Cardiac muscle cell (in vitro differentiated cells and primary cell): Measurements from ENCODE around the gene KIAA0753. TPM values are rescaled to one million over a fixed set of nuclear protein-coding genes. Genes with fewer than 3 reads are reported as not detected.
"Not testable (repeated sequence)": the region's sequence is repeated elsewhere in the genome, so short reads cannot be mapped to it uniquely, and the experiment has no call there.

ENCODE experiments used
- DNase-seq, 2 donors: peaks; one replicate each; pipeline versions ENCODE4 v3.0.0 to v3.0.0-alpha.2; 2010 to 2017; ENCODE audit warnings: low read depth in 1 of 2, low spot score in 1 of 2
- H3K27ac ChIP-seq: fragments of 200-600 bp; sonication (generic); 2 replicates; pipeline ENCODE4 v1.5.1; 2016
- H3K27me3 ChIP-seq: fragments of 200-600 bp; sonication (generic); 2 replicates; pipeline ENCODE4 v1.6.0; 2016; ENCODE audit warnings: control low read depth
- H3K36me3 ChIP-seq: fragments of 200-600 bp; sonication (generic); 2 replicates; pipeline ENCODE4 v1.5.1; 2016; ENCODE audit warnings: control low read depth
- H3K4me1 ChIP-seq: fragments of 200-600 bp; sonication (generic); 2 replicates; pipeline ENCODE4 v1.8.1; 2017; ENCODE audit warnings: low read depth, mild to moderate bottlenecking, mixed run types
- H3K4me3 ChIP-seq: fragments of 200-600 bp; sonication (generic); 2 replicates; pipeline ENCODE4 v1.5.1; 2016; ENCODE audit warnings: mild to moderate bottlenecking
- H3K9me3 ChIP-seq: fragments of 200-600 bp; sonication (generic); 2 replicates; pipeline ENCODE4 v1.5.1; 2017; ENCODE audit warnings: low read depth, mild to moderate bottlenecking, control low read depth
- polyA plus RNA-seq: library from polyadenylated mRNA; unstranded; fragments of >200 nt; fragmentation: Nextera tagmentation; extraction: Ambion mirVana; gene quantifications from 2 replicates; pipeline ENCODE4 v1.2.1, GENCODE V29; 2016
- total RNA-seq: library from RNA; depleted of rRNA; stranded (reverse); fragments of >200 nt; gene quantifications from 2 replicates; pipeline ENCODE4 v1.2.3, GENCODE V29; 2016
- TF ChIP-seq, protein P1 (sequence below): IDR thresholded peaks from 2 replicates; pipeline ENCODE4 v1.5.1; 2012; ENCODE audit warnings: low read depth, mild to moderate bottlenecking, low read length

The KIAA0753 gene
- total and polyA plus RNA-seq, 2 experiments from 2014 or later: 9.2 to 13.5 TPM

GRCh38 chr17:6597727-6598126 is 42.8 kb downstream of the KIAA0753 start:
- no peaks in the 10 kb centered on the region for H3K27me3 ChIP-seq
- H3K4me3 ChIP-seq: no peak overlapping the region
- H3K27ac ChIP-seq: no peak overlapping the region
- no peak for DNase-seq
- H3K4me1 ChIP-seq: no peaks in the 10 kb centered on the region
- TF ChIP-seq, protein P1, sequence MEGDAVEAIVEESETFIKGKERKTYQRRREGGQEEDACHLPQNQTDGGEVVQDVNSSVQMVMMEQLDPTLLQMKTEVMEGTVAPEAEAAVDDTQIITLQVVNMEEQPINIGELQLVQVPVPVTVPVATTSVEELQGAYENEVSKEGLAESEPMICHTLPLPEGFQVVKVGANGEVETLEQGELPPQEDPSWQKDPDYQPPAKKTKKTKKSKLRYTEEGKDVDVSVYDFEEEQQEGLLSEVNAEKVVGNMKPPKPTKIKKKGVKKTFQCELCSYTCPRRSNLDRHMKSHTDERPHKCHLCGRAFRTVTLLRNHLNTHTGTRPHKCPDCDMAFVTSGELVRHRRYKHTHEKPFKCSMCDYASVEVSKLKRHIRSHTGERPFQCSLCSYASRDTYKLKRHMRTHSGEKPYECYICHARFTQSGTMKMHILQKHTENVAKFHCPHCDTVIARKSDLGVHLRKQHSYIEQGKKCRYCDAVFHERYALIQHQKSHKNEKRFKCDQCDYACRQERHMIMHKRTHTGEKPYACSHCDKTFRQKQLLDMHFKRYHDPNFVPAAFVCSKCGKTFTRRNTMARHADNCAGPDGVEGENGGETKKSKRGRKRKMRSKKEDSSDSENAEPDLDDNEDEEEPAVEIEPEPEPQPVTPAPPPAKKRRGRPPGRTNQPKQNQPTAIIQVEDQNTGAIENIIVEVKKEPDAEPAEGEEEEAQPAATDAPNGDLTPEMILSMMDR: no peak
- H3K9me3 ChIP-seq: no peaks in the 10 kb centered on the region
- H3K36me3 ChIP-seq: peaks cover 71% of the 10 kb centered on the region

GRCh38 chr17:6596941-6597340 is 43.6 kb downstream of the KIAA0753 start:
- Histone ChIP-seq H3K4me1 (no peaks in the 10 kb centered on the region), H3K4me3 (no peak overlapping the region), H3K9me3 (no peaks in the 10 kb centered on the region), H3K27me3 (no peaks in the 10 kb centered on the region), H3K27ac (no peak overlapping the region), H3K36me3 (peaks cover 79% of the 10 kb centered on the region)
- DNase-seq: no peak
- TF ChIP-seq, protein P1: no peak

DNA sequence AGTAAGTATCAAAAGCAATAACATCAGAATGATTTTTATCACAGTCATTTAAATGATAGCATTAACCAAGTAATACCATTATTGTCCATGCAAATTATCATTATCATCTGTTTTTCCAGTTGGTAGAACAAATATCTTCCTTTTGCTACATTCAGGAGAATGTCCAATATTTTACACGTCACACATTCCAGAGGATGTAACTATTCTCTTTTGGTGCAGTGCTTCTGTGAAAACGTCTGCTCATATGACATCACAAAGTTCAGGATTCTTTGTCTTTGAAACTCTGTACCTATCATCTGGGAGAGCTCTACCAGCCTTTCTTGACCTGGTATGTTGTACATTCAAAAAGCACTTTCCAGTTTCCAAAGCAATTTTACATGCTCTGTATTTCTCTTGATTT is 44.0 kb downstream of the KIAA0753 start:
- Histone ChIP-seq H3K27me3 (no peaks in the 10 kb centered on the region), H3K4me1 (no peaks in the 10 kb centered on the region), H3K4me3 (no peak overlapping the region), H3K27ac (no peak overlapping the region), H3K9me3 (no peaks in the 10 kb centered on the region), H3K36me3 (peaks cover 82% of the 10 kb centered on the region)
- no peak for DNase-seq
- TF ChIP-seq, protein P1: no peak

GRCh38 chr17:6596081-6596480 is 44.4 kb downstream of the KIAA0753 start:
- peaks cover 82% of the 10 kb centered on the region for H3K36me3 ChIP-seq
- no peaks in the 10 kb centered on the region for H3K9me3 ChIP-seq
- no peak overlapping the region for H3K4me3 ChIP-seq
- H3K27me3 ChIP-seq: no peaks in the 10 kb centered on the region
- TF ChIP-seq, protein P1: no peak
- H3K4me1 ChIP-seq: no peaks in the 10 kb centered on the region
- no peak overlapping the region for H3K27ac ChIP-seq
- no peak for DNase-seq

- not testable (repeated sequence) for H3K4me1 ChIP-seq, H3K9me3 ChIP-seq, H3K4me3 ChIP-seq, DNase-seq, H3K27me3 ChIP-seq, H3K27ac ChIP-seq
- peaks cover 83% of the 10 kb centered on the region for H3K36me3 ChIP-seq
These were observed 47.1 kb downstream of the KIAA0753 start for GRCh38 chr17:6593371-6593770.

DNA sequence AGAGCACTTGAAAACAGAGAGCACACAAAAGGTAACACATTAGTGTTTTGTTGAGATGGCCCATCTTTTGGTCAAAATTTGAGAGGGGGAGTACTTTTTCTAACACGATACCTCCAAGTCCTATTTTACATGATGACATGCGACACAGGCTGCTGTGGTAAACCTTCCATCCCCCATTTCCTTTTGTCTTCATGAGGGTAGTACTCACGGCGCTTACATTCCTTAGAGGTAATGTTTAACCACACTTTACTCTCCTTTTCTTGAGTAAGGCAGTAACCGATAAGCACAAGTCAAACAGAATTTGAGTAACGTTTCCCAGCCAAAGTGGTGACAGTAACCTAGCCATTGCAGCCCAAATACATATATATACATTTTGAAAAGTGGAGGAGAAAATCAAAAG is 48.3 kb downstream of the KIAA0753 start:
- Histone ChIP-seq H3K27ac (no peak overlapping the region), H3K36me3 (peaks cover 74% of the 10 kb centered on the region)
- DNase-seq: no peak

More for the DNA sequence above, 48.3 kb downstream of the KIAA0753 start:
- Histone ChIP-seq H3K27me3 (no peaks in the 10 kb centered on the region), H3K4me3 (no peak overlapping the region), H3K4me1 (no peaks in the 10 kb centered on the region), H3K9me3 (no peaks in the 10 kb centered on the region)
- TF ChIP-seq, protein P1: no peak
